AG10803 (cell line): ENCODE data around the gene P2RY14.

ENCODE experiments used
- DNase-seq: peaks from one replicate; pipeline ENCODE4 v3.0.0; 2010; ENCODE audit warnings: low read depth
- H3K4me3 ChIP-seq: 2 replicates; pipeline ENCODE4 v1.5.1; 2011; ENCODE audit warnings: mild to moderate bottlenecking, low read length, control low read depth
- CTCF ChIP-seq: conservative IDR thresholded peaks from 2 replicates; pipeline ENCODE4 v1.5.1; 2011; ENCODE audit warnings: mild to moderate bottlenecking, low read length, control low read depth, inconsistent platforms

The P2RY14 gene

DNA sequence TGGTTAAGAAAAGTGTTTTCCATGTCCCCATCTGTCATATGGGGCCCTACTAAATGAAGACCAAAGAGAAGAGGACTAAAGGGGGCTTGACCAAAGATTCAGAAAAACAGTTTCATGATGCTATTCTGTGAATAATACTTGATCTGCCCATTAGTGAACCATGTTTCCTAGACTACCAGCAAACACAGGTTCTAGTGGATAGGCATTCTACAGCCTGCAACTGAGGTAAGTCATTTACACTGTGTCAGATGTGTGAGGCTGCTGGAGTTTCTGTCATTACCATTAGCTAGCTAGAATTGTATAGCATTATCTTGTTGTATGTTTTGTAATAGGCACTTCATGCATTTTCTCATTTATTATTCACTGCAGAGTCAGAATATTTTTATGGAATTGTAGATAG is 81.9 kb downstream of the P2RY14 start:
- no peak overlapping the region for H3K4me3 ChIP-seq
- no peak for DNase-seq
- no peak for TF ChIP-seq CTCF

- DNase-seq, result no peak
- no peak overlapping the region for H3K4me3 ChIP-seq
- no peak for TF ChIP-seq CTCF
These were observed 82.5 kb downstream of the P2RY14 start for GRCh38 chr3:151195826-151196225.

DNA sequence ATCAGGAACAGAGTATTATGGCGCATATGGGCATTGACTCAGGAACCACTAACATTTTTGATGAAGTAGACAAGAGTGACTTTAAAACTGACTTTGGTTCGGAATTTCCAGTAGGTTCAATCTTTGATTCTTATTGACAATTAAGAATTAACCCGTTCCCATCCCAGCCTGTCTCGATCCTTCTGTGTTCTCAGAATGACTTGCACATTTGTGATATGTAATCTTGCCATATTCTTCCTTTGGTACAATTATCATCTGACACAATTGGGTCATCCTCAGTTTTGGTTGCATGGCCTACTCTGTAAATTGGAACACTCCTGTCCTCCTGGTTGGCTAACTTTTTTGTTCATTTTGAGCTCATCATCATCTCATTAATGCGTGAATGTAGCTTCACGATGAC is 85.8 kb downstream of the P2RY14 start:
- no peak overlapping the region for H3K4me3 ChIP-seq
- no peak for TF ChIP-seq CTCF
- DNase-seq, result no peak

- DNase-seq, result no peak
- TF ChIP-seq CTCF, result no peak
- no peak overlapping the region for H3K4me3 ChIP-seq
These were observed 87.2 kb downstream of the P2RY14 start for GRCh38 chr3:151191095-151191494.

- TF ChIP-seq CTCF, result no peak
- no peak for DNase-seq
These were observed 95.1 kb downstream of the P2RY14 start for GRCh38 chr3:151183265-151183671.

DNA sequence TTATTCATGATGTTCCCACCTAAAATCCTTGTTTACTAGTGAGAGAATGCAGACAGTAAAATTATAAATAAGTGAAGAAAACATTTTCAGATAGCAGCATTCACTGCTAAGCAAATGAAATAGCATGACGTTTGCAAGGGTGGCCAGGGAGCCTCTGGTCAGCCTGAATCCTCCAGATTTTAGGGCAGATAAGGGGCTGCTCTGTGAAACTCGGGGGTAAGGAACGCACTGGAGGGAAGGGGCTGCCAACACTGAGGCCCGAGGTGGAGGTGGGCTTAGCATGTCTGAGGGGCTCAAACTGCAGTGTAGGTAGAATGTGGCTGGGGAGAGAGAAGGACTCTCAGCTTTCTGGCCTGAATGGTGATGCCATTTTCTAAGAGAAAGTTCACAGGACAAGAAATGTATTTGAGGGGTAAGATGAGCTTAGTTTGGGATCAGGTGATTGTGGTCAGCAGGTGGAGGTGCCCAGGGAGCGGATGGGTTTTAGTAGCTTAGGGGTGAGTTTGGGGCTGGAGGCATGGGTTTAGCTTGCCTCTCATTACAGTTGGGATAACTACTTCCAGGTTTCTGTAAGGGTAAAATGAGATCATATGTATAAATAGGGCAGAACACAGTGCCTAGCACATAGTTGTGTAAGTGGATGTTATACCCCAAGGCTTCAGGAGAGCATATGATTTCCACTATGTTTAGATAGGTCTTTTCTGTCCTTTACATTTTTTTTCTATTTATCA is 95.8 kb downstream of the P2RY14 start:
- H3K4me3 ChIP-seq, result no peak overlapping the region
- TF ChIP-seq CTCF, result no peak
- no peak for DNase-seq

More at GRCh38 chr3:151183265-151183671, 95.1 kb downstream of the P2RY14 start:
- H3K4me3 ChIP-seq, result no peak overlapping the region

GRCh38 chr3:151178208-151178845 is 100.0 kb downstream of the P2RY14 start:
- no peak overlapping the region for H3K4me3 ChIP-seq
- TF ChIP-seq CTCF, result no peak
- DNase-seq, result no peak
